ENCODE results near the gene UNC5A.

The UNC5A gene

DNA sequence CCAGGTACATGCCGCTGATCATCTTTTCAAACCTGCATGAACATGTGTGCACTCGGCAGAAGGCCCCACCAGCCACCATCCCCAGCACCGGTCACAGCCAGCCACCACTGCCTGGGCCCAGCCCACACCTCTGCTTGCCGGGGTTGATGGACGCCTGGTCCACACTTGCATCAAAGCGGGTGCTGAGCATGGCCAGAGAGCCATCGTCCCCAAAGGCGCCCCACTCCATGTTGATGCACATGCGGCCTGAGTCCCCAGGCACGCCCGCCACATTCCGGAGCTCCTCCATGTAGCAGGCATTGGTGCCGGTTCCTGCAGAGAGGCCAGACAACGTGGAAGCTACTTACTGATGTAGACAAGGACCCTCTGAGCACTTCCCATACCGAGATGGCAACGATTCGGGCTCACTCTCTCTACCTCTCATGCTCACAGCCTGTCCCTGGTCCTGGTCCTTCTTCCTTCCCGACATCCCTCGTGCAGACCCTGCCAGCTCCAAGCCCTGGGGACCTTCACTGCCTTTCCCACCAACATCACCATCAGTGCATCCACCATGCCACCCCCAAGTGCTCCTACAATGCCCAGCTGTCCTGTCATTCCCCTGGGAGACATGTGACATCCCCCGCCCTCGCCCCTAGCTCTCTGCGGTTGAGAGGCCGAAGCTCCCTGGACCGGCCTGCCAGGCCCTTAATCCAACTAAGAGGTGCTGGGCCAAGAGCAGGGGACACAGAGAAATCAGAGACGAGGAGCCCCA is 71.6 kb downstream of the UNC5A start:
- DNase-seq, result no peak

DNA sequence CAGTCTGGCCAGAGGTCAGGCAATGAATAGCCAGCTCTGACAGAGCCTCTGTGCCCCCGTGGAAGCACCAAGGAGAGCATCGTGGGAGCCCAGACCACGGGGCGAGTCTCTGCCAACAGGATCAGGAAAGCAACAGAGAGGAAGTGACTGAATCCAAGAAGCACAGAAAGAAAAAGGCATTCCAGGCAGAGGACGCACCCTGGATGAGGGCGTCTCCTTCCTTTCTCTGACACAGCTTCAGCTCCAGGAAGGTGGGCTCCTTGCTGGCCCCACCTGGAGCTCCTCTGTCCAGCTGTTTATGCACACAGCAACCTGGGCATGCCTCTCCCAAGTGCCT is 72.2 kb downstream of the UNC5A start:
- no peak for DNase-seq

GRCh38 chr5:176883700-176884570 is 73.6 kb downstream of the UNC5A start:
- DNase-seq, result no peak

GRCh38 chr5:176884571-176884890 is 74.2 kb downstream of the UNC5A start:
- DNase-seq, result no peak

DNA sequence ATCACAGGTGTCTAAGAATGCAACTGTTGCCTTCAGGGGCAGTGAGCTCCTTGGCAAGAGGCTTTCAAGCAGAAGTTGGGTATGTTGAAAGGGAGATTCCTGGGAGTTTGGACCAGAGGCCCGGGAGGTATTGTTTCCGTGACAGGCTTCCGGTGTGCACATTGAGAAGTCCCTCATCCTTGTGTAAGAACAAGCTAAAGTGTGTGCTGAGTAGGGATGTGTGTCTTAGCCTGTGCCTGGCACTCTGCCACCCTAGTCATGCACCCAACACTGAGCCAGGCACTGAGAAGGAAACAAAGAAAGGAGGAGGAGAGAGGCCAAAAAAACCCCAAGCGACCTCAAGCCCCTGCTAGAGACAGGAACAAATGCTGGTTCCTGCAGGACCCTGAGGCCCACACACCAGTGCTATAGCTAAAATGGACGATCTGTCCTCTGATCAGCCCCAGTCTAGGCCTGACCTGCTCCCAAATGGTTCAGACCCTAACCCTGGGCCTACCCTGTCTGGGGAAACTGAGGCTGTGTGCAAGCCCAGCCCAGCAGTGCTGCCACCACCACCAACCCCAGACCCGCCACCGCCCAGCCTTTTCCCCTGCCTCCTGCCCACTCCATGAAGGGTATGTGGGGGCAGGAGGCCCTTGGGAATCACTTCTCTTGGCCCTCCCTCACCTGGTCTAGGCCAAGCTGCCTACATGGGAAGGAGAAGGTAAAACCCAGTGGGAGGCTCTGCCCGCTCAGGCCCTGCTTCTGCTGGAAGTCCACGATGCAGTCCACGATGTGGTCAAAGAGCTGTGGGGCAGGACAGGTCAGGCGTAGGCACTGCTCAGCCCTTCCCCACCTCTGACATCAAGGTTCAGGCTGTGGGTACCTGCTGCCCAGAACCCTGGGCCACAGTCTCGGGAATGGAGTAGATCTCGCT is 76.2 kb downstream of the UNC5A start:
- DNase-seq, result no peak

DNA sequence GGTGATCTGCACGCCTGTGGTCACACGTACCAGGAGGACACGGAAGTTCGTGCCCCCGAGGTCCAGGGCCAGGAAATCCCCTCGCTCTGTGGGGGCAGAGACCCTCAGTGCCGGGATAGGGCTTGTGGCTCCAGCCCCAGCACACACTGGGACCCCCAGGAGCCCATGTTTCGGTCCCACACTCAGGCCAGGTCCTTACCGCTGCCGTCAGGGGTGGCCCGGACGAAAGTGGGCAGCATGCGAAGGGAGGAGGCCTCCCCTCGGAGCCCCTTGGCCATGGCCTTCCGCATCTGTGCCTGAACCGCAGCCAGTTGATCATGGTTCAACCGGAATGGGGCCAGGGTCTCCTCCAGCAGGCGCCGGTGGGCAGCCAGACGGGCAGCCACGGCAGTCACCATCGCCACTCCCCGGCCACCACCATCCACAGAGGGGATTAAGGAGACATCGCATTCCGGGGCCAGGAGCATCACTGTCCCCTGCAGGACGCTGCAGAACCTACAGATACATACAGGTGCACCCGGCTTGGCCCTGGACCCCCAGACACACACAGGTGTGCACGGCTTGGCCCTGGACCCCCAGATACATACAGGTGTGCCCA is 77.0 kb downstream of the UNC5A start:
- no peak for DNase-seq

- DNase-seq, result no peak
Observed at GRCh38 chr5:176888016-176888864, 77.9 kb downstream of the UNC5A start.

GRCh38 chr5:176888865-176889165 is 78.5 kb downstream of the UNC5A start:
- DNase-seq, result no peak

DNA sequence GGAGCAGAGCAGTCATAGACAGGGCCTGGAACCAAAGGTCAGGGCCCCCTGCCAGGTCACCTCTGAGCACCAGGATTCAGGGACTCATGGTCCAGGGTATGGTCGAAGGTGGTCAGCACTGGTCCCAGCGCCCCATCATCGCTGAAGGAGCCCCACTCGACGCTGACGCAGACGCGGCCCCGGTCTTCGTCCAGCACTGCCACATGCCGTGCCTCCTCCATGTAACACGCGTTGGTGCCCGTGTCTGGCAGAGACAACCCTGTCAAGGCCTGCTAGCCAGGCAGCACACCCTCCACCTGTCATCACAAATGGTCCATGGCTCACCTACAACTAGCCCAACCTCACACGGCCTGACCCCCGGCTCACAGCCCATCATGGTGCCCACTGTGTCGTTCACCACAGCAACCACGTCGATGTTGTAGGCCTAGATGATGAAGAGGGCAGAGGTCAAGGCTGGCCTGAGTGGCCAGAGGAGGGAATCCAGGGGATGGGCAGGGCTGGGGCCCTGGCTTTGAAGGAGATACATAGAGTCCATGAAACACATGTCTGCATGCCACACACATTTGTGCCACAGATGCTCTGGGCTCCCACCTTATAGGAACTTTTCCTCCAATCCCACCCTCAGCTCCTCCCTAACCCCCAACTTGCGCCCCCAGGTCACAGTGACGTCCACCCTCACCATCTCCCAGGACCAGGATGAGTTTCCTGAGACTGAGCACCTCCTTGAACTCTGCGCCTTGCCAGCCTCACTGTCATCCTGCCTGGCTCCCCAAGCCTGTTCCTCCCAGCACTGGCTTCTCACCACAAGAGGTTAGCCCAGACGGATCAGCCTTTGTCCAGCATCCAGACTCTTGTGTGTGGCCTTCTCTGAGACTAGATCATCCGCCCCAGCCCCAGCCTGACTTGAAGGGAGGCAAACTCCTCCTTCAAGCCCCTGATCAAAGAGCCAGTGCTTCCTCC is 79.2 kb downstream of the UNC5A start:
- DNase-seq, result no peak

- DNase-seq, result no peak
Observed at GRCh38 chr5:176890455-176891330, 80.3 kb downstream of the UNC5A start.

DNA sequence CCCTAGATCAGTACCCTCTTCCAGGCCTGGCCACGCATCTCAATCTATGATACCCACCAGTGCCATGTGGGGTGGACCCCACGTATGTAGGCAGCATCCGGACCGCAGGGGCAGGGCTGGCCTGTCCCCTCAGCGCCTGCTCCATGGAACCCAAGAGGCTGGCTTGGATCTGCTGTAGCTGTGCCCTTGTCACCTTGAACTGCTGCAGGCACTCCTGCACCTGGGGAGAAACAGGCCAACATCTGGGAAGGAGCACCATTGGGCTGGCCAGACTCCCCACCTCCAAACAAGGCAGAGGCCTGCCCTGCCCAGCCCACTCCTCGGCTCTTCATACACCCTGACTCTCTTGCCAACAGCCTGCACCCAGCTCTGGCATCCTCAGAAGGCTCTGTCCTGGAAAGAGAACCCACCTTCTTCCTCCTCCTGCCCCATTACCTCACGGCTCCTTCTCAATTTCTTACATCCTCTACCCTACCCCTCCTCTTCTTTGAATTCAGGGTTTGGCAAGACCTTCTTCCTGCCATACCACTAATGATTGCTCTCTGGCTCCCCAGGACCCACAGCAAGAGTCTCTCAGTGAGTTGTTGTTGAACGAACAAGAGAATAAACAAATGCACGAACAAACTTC is 81.1 kb downstream of the UNC5A start:
- no peak for DNase-seq

GRCh38 chr5:176892663-176893062 is 82.3 kb downstream of the UNC5A start:
- DNase-seq, result no peak

GRCh38 chr5:176894298-176894697 is 83.9 kb downstream of the UNC5A start:
- DNase-seq, result no peak

DNA sequence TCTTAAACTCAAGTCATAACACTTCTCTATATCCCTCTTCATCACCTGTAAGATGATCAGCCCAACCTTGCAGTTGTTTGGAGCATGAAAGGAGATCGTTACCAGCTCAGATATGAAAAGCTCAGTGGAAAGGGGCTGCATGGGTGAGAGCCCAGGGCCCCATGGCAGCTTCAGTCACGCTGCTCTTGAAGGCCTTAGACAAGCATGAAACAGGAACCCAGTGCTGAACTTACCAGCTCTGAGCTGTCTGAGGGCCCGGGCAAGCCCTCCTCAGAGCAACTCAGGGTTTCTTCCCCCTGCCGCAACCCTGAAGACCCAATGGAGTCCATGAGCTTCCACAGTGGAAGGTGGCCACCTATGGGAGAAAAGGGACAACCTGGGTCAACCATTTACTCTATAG is 85.5 kb downstream of the UNC5A start:
- DNase-seq, result no peak

GRCh38 chr5:176897263-176897662 is 86.9 kb downstream of the UNC5A start:
- DNase-seq, result no peak

GRCh38 chr5:176899296-176899891 is 89.0 kb downstream of the UNC5A start, which contains the start of gene HK3:
HK3 (minus strand) TSS chr5:176899346; CDS start chr5:176896159, 3,187 bp downstream.
- peak; percentile 14 for DNase-seq

DNA sequence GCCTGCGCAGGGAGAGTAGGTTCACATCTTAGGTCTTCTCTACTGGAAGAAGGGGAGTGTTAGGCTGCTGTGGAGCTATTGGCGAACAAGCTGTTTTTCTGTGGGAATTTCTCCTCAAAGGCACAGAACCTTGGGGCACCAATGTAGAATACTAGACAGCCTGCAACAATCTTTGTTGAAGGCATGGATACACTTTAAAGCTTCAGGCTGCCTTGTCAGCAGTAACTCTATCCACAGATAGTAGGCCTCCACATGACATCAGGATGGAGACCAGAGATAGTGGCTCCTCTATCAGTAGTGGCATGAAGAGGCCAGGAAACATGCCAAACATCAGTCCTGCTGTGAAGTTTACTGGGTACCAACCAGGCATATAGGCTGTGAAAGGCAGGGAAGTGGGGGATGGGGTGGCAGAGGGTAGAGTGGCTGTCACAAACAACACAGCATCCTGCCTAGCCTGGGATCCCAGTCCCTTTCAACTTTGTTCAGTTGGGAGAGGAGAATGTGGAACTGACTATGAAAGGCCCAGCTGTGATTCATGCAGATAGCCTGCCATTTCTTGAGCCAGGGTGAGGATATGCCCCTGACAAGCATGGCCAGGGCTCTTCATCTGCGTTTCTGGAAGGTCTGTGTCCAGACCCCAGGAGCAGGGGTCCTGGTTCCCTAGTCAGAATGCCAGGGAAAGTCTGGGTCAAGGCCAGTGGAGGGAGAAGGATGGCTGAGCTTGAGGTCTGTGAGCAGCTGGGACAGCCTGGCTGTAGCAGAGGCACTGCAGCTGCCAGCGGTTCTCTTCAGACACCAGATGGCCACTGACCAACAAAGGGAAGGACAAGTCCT is 89.8 kb downstream of the UNC5A start:
- DNase-seq, result no peak

- DNase-seq, result no peak
Observed at GRCh38 chr5:176900780-176901204, 90.4 kb downstream of the UNC5A start.
